CD4-positive, alpha-beta T cell treated with Interleukin-4 for 1 hour (primary cell): ENCODE data around the gene UTP25.
"Not testable (repeated sequence)": the region's sequence is repeated elsewhere in the genome, so short reads cannot be mapped to it uniquely, and the experiment has no call there.

ENCODE experiments used
- DNase-seq, 2 donors: peaks; one replicate each; pipeline ENCODE4 v3.0.0-alpha.2; 2020 to 2022

UTP25 gene

GRCh38 chr1:209899948-209900347, 72.2 kb downstream of the UTP25 start:
- DNase-seq, result no peak

- DNase-seq, result no peak
Observed at GRCh38 chr1:209900734-209901133, 73.0 kb downstream of the UTP25 start.

GRCh38 chr1:209901211-209901610, 73.4 kb downstream of the UTP25 start:
- no peak for DNase-seq

GRCh38 chr1:209904774-209905173, 77.0 kb downstream of the UTP25 start:
- DNase-seq, result not testable (repeated sequence)
